Glomerular endothelial cell (primary cell): ENCODE results near the gene GCFC2. TPM values are rescaled to one million over a fixed set of nuclear protein-coding genes. Genes with fewer than 3 reads are reported as not detected.
A peak's percentile ranks its signal among the peaks of the same experiment; 100 is the strongest.
"Not testable (repeated sequence)": the region's sequence is repeated elsewhere in the genome, so short reads cannot be mapped to it uniquely, and the experiment has no call there.

Source experiments
- DNase-seq: peaks from one replicate; pipeline ENCODE4 v3.0.0-alpha.2; 2011; ENCODE audit warnings: low read depth, low spot score; ENCODE audit errors: extremely low read depth
- total RNA-seq: library from RNA; depleted of rRNA; stranded (reverse); fragments of >200 nt; gene quantifications from 2 replicates; pipeline ENCODE4 v1.2.3, GENCODE V29; 2015

Gene GCFC2
- total RNA-seq, 1 donor from 2014 or later = 20.4 TPM

DNA sequence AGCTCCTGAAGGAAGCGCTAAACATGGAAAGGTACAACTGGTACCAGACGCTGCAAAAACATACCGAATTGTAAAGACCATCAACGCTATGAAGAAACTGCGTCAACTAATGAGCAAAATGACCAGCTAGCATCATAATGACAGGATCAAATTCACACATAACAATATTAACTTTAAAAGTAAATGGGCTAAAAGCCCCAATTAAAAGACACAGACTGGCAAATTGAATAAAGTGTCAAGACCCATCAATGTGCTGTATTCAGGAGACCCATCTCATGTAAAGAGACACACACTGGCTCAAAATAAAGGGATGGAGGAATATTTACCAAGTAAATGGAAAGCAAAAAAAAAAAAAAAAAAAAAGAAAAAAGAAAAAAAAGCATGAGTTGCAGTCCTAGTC lies 27.3 kb downstream of the GCFC2 start:
- DNase-seq = not testable (repeated sequence)

DNA sequence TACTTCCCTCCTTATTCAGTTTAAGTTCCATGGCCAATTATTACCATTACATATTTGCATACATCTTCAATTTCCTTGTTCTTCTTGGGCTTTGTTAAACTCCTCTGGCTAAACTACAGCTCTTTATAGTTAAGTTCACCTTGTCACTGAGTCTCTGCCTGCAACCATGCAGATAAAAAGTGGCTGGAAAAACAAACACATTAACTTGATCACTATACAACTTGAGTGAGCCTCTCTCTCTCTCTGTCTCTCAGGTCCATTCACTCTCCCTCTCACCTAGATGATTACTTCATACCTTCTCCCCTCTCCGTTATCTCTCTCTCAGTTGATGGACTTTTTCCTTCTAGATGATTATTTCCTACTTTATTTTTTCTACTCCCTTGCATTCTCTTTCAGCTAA lies 30.3 kb downstream of the GCFC2 start:
- DNase-seq = no peak

DNA sequence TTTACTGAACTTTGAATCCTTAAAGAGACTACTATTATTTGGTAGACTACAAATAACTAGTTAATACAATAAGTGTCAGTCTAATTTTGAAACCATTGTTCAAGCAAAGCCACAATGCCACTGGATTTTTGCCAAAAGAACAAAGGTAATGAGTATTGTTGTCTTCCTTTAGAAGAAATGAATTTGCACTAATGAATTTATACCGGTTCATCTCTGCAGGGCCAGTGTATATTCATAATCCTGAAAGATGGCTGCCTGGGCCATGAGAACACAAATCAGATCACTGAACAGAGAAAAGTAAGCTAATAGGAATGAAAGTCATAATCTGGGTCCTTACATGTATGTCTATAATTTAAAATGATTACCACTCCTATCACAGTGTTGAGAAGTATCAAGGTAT lies 31.2 kb downstream of the GCFC2 start:
- DNase-seq = no peak

DNA sequence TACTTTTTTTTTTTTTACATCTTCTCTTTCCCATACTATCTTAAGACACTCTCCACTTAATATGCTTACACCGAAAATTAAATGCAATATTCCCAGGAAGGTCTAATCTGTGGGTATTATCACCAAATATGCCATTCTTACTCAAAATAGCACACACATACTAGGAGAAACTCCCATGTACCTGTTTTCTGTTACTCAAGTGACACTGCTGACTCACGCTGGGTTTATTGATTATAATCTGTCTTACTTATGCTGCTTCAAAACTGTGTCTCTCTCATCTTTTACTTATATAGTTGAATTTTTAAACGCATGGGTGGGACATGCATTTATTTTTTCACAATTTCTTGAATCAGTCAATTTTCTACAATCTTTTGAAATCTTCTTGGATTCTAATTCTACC lies 34.3 kb downstream of the GCFC2 start:
- DNase-seq = no peak

DNA sequence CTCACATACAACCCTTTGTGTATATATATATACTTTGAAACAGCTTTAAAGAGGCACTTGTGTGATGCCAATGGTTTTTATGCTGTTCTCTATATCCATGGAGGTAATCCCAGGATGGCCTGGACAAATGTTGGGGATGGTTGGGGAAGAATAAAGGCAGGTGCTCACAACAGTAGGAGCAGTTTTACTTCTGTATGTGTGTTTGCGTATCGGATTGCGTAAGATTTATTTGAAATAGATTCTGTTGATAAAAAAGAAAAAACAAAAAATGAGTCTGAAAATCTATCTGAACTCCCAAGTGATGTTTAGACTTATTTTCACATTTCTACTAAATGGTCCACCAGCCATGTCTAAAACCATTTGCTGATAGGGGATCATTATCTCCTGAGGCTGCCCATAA lies 34.8 kb downstream of the GCFC2 start:
- DNase-seq = no peak

DNA sequence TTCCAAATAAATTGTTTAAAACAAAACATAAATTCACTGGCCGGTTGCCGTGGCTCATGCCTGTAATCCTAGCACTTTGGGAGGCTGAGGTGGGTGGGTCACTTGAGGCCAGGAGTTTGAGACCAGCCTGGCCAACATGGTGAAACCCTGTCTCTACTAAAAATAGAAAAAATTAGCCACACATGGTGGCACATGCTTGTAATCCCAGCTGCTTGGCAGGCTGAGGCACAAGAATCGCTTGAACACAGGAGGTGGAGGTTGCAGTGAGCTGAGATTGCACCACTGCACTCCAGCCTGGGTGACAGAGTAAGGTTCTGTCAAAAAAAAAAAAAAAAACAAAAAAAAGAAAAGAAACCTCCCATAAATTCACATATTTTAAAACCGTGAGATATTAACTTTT lies 35.3 kb downstream of the GCFC2 start:
- DNase-seq = not testable (repeated sequence)

DNA sequence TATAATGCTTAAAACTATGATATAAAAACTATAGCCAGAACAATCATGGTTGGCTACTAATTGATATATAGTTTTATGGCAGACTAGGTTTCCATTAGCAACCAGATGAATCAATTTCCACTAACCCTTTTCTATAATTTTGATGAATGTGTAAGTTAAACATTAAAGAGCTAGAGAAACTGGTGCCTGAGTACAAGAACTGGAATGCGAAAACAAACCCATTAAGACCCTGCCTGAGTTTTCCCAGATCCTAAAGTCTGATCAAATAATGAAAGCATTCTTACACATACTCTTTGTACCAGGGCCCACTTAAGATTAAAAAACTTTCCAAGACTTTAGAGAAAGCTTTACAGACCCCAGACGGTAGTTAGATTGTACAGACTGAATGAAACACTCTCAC lies 42.8 kb downstream of the GCFC2 start:
- DNase-seq = no peak

DNA sequence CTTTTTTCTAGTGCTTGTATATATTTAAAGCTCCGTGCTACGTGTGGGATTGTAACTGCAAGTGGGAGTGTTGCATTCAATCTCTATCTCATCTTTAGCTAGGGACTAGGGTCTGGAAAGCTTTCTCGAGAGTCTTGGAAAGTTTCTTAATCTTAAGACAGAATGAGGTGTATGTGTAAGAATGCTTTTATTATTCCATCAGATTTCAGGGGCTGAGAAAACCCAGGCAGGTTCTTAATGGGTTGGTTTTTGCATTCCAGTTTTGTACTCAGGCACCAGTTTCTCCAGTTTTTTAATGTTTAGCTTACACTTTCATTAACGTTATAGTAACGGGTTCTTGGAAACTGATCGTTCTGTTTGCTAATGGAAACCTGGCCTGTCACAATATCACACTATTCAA lies 43.8 kb downstream of the GCFC2 start:
- no peak for DNase-seq

DNA sequence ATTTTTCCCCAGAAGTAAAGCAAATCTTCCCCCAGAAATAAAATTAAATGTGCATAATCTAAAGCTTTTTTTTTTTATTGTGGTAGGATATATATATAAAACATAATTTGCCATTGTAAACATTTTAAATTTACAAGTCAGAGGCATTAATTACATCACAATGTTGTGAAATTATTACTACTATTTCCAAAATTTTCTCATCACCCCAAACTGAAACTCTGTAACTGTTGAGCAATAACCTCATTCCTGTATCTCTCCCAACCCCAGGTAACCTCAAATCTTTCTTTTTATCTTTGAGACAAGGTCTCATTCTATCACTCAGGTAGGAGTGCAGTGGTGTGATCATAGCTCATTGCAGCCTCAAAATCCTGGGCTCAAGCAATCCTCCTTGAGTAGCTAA lies 52.9 kb downstream of the GCFC2 start:
- no peak for DNase-seq

DNA sequence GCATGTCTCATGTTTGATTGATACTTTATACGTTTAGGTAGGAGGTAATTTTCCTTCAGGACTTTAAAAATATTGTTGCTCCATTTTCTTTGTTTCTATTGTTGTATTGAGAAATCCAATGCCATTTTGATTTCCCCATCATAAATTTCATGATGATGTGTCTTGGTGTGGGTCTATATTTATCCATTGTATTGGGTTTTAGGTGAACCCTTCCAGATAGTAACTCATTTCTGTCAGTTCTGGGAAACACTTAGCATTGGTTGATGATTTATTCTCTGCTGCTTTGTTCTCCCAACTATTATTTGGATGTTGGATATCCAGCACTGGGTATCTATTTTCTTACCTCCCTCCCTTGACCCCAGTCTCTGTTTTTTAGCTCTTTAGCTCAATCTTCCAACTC lies 54.2 kb downstream of the GCFC2 start:
- no peak for DNase-seq

DNA sequence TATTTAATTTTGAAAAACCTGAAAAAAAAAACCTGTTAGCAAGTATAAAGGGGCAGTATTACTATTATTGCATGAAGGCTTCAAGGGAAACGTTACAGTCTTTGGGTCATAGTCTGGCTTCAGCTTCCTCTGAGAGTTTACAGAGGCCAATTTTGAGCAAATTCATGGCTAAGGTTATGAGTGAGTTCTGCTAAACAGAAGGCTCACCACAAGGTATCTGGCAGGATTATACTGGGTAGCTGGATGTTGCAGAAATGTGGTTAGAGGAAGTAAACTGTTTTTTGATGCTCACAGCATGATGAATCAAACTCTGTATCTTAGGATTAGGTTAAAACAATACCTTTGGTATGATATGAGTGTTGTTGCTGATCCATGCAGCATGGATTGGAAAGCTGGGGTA lies 54.9 kb downstream of the GCFC2 start:
- no peak for DNase-seq

DNA sequence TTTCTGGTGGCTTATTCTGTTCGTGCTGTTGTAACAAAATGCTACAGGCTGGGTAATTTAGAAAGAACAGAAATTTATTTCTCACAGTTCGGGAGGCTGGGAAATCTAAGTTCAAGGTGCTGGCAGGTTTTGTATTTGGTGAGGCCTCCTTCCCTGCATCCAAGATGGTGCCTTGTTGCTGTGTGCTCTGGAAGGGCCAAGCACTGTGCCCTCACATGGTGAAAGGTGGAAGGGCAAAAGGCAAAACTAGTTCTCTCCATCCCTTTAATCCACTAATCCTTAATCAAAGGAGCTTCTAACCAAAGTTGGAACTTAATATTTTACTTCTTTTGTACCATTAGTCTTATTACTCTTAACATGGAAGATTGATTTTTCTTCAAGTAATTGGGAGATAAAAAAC lies 56.7 kb downstream of the GCFC2 start:
- no peak for DNase-seq

DNA sequence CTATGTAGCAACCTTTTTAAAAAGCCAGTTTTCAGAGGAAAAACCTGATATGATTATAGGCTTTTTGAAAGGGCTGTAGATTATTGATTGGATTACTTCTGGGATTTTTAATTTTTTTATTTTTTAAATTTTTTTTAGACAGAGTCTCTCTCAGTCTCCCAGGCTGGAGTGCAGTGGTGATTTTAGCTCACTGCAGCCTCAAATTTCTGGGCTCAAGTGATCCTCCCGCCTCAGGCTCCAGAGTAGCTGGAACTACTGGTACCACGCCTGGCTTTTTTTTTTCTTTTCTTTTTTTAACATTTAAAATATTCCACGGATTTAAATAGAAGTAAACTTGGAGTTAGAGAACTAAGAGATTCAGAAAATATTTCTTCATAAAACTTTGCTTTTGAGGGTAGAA lies 62.9 kb downstream of the GCFC2 start:
- no peak for DNase-seq

DNA sequence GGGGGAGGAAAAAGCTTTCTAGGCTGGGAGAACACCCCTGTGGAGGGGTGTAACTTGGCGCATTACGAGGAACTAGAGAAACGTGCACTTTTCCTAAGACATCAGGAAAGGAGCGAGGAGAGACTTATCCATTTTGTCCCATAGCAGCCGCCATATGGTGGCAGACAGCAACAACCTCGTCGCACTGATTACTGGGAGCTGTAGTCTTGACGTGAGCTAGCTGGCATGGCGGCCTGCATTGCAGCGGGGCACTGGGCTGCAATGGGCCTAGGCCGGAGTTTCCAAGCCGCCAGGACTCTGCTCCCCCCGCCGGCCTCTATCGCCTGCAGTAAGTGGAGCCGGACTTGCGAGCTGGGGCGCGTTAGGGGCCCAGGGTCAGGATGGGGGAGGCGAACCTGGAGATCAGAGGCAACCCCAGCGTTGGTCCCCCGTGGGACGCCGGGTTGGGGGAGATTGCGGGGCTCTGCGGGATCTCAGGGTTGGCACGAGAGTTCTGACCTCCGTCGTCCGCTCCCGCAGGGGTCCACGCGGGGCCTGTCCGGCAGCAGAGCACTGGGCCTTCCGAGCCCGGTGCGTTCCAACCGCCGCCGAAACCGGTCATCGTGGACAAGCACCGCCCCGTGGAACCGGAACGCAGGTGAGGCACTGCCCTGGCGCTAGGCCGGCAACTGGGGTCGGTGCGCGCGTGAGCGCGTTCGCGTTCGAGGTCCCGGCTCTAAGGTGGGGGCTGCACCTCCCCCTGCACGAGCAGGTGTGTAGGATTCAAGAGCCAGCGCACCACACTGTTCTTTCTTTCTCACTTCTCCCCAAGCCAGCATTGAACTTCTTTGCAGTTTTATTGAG lies 63.9 kb downstream of the GCFC2 start, which contains the start of gene MRPL19:
Gene MRPL19, plus strand, starts transcription at position 201 of the 843 bp plus-strand sequence. Its CDS starts 25 bp downstream, at position 226.
- DNase-seq = peak; percentile 70

DNA sequence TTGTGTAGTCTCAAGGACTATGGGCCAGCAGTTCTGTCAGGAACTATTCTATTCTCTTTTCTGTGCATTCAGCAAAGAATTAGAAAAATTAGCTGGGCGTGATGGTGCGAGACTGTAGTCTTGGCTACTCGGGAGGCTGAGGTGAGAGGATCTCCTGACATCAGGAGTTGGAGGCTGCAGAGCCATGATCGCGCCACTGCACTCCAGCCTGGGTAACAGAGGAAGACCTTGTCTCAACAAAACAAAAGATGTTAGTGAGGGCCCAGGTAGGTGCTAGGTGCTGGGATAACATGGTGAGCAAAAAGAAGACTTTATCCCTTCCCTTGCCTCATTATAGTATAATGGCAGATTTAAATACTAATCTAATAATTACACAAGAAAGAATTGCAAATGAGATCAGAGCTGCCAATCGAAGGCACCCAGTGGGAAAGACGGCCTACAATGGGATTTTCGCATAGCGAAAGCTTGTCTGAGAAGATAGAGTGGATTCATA lies 64.6 kb downstream of the GCFC2 start:
- no peak for DNase-seq

DNA sequence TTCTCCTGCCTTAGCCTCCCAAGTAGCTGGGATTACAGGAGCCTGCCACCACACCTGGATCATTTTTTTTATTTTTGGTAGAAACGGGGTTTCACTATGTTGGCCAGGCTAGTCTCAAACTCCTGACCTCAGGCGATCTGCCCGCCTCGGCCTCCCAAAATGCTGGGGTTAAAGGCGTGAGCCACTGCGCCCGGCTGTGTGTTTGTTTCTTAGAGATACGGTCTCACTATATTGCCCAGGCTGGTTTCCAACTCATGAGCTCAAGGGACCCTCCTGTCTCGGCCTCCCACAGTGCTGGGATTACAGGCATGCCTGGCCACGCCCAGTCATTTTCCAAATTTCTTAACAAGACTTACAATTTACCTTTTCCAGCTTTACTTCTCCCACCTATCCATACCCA lies 65.1 kb downstream of the GCFC2 start:
- DNase-seq = no peak

DNA sequence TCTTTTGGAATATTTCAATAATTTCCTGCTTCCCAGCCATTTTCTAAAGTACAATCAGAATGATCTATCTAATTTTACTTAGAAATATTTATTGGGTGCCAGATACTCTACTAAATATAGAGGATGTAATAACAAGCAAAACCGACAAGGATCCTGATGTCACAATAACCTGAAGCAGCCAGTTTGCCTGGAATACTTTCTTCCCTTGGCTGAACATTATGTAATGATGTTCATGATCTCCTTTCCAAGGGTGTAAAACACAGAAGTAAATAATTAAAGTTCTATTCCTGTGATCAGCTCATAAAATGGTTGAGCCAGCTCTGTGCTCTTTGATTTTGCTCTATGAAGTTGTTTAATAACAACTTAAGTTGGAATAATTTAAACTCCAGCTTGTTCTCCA lies 66.7 kb downstream of the GCFC2 start:
- DNase-seq = no peak

DNA sequence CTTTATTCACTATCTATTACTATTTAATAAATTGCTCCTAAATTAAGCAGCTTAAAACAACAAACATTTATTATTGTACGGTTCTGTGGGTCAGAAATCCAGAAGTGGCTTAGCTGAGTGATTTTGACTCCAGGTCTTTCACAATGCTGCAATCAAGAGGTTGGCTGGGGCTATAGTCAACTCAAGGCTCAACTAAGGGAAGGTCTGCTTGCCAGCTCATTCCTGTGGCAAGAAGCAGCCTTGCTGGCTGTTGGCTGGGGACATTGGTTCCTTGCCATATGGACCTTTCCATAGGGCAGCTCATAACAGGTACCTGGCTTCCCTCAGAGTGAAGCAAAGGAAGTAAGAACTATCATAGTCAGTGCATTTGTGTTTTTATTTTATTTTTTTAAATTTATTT lies 69.1 kb downstream of the GCFC2 start:
- no peak for DNase-seq

DNA sequence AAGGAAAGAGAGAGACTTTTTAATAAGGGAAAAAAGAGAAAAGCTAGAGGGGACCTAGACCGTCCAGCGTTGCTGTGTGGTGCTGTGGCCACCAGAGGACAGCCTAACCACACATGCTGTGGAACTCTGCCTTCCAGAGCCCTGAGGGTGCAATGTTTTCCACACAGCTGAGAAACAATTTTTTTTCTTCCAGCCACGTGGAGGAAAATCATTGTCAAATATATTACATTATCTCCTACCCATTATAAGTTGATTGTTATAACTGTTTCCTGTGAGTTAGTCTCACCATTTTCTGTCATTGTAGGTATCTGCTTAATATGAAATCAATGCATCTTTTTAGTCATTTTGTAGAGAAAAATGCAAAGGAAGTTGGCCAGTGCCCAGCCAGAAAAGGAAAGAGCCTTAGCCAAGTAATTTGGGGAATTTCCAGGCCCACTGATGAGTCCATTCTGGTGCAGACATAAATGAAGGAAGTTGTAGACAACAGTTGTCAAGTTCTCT lies 70.0 kb downstream of the GCFC2 start:
- DNase-seq = peak; percentile 65

DNA sequence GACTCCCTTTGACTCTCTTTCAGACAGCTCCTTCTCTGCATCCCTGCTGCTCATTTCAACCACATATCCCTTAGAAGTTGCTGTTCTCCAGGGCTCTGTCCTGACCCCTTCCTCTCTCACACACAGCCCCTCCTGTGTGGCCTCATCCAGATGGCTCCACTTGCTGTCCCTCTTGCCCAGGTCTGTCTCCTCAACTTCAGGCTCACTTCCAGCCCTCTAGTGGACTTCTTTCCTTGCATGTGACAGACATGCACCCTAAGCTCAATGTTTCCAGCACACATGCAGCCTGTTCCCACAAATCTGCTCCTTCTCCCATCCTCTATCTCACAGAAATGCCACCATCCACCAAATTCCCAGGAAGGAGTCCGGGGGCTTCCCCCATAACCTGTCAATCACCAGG lies 73.1 kb downstream of the GCFC2 start:
- DNase-seq = no peak

DNA sequence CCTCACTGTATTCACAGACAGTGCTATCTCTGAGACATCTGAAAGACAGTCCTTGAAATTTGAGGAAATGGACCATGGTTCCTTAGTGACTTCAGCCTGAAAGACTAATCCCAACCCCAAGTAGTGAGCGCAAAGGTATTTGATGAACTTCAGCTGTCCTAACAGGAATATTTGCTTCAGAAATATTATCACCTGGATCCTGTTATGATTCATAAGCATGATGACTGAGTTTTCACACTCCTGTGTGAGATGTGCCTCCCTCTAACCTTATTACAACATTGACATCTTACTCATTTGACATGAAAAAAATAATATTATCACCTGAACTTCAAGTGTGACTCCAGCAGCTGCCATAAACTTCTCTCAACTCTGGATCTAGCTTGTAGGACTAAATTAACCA lies 75.8 kb downstream of the GCFC2 start:
- no peak for DNase-seq

DNA sequence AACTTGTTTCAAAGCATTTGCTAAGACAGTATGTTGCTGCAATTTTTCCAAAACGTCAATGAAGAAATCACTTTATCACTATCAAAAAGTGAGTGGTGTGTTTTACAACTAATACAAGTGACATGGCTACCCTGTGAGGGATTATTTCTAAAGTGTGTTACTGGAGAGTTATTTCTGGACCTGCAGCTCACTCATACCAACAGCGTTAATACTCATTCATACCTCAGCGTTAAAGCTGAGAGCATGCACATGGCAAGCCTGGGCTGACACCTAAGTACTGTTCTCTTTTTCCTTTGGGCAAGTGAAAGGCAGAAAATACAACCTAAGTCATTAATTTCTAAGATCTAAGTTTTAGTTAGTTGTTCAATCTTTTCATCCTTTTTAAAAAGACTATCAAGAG lies 77.1 kb downstream of the GCFC2 start:
- DNase-seq = no peak
